ENCODE measurements around the gene KCNJ14. TPM values are rescaled to one million over a fixed set of nuclear protein-coding genes. Genes with fewer than 3 reads are reported as not detected.

KCNJ14 gene
- total and polyA plus RNA-seq, 2 experiments from 2014 or later, result 0.81 to 0.94 TPM

DNA sequence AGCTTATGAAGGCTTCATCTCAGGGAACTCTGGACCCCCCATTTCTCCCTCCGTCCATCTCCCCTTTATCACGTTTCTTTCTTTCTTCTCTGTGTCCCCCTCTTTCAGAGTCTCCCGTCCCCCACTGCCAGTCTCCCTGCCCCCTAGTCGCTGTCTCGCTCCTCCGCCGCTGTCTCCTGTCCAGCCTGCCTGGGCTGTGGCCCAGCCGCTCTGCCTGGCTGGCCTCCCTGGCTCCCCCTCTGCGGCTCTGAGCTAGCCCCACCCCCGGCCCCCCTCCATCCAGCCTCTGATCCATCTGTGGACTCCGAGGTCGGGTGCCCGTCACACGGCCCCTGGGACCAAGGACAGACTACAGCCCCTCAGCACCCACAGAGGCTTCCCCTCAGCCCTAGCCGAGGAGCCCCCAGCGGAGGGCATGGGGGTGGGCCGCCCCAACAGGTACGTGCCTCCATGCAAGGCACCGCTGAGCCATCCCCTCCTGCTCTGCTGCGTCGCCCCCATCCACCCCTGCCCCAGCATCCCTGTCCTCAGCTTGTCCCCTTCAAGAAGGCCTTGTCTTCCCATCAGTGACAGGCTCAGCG, 1.1 kb upstream of the KCNJ14 start:
- Mint-ChIP-seq H3K36me3 (ENCODE audit: low read depth) (peaks cover 72% of the 10 kb centered on the region), H3K9me3 (no peaks in the 10 kb centered on the region), H3K27ac (no peak overlapping the region), H3K4me1 (no peaks in the 10 kb centered on the region; the same call in 2 of the 3 replicates), H3K27me3 (ENCODE audit: insufficient read depth, low read depth, poor library complexity) (no peaks in the 10 kb centered on the region), H3K4me3 (no peak overlapping the region)
- Histone ChIP-seq H3K9me2 (ENCODE audit: insufficient read depth) (no peaks in the 10 kb centered on the region), H3K4me2 (no peak overlapping the region), H3K79me2 (replicated peaks; ENCODE audit: insufficient read depth) (peaks cover 2% of the 10 kb centered on the region; the same call in 1 of the 2 replicates), H3K27ac (ENCODE audit: low read depth) (no peak overlapping the region), H2AFZ (no peak overlapping the region), H3K27me3 (ENCODE audit: insufficient read depth) (no peaks in the 10 kb centered on the region), H3K4me3 (no peak overlapping the region), H3F3A (replicated peaks; ENCODE audit: low read depth) (peaks cover 2% of the 10 kb centered on the region; the same call in 1 of the 2 replicates), H4K20me1 (replicated peaks; ENCODE audit: insufficient read depth) (peaks cover 6% of the 10 kb centered on the region), H3K36me3 (ENCODE audit: insufficient read depth) (peaks cover 10% of the 10 kb centered on the region), H3K4me1 (ENCODE audit: insufficient read depth) (peaks cover 3% of the 10 kb centered on the region; the same call in 1 of the 2 replicates)
- ATAC-seq (no peak), DNase-seq (ENCODE audit: low spot score) (no peak)
- TF ChIP-seq ZNF114 (CRISPR knock-in tag; IDR thresholded peaks at IDR 0.05) (no peak), CREB1 (CRISPR knock-in tag; IDR thresholded peaks at IDR 0.05; ENCODE audit: low read depth) (no peak), EZH2 (IDR thresholded peaks at IDR 0.05; ENCODE audit: low read depth, unreplicated experiment) (no peak), STAT1 (IDR thresholded peaks at IDR 0.05; ENCODE audit: unreplicated experiment) (no peak), EZH2phosphoT487 (IDR thresholded peaks at IDR 0.05; ENCODE audit: unreplicated experiment) (no peak), NANOG (IDR thresholded peaks at IDR 0.05; ENCODE audit: borderline replicate concordance) (no peak)
- TF ChIP-seq, protein P1, sequence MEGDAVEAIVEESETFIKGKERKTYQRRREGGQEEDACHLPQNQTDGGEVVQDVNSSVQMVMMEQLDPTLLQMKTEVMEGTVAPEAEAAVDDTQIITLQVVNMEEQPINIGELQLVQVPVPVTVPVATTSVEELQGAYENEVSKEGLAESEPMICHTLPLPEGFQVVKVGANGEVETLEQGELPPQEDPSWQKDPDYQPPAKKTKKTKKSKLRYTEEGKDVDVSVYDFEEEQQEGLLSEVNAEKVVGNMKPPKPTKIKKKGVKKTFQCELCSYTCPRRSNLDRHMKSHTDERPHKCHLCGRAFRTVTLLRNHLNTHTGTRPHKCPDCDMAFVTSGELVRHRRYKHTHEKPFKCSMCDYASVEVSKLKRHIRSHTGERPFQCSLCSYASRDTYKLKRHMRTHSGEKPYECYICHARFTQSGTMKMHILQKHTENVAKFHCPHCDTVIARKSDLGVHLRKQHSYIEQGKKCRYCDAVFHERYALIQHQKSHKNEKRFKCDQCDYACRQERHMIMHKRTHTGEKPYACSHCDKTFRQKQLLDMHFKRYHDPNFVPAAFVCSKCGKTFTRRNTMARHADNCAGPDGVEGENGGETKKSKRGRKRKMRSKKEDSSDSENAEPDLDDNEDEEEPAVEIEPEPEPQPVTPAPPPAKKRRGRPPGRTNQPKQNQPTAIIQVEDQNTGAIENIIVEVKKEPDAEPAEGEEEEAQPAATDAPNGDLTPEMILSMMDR (conservative IDR thresholded peaks at IDR 0.05; ENCODE audit: low read depth in 2 of 2), result no peak
- TF ChIP-seq, protein P2, sequence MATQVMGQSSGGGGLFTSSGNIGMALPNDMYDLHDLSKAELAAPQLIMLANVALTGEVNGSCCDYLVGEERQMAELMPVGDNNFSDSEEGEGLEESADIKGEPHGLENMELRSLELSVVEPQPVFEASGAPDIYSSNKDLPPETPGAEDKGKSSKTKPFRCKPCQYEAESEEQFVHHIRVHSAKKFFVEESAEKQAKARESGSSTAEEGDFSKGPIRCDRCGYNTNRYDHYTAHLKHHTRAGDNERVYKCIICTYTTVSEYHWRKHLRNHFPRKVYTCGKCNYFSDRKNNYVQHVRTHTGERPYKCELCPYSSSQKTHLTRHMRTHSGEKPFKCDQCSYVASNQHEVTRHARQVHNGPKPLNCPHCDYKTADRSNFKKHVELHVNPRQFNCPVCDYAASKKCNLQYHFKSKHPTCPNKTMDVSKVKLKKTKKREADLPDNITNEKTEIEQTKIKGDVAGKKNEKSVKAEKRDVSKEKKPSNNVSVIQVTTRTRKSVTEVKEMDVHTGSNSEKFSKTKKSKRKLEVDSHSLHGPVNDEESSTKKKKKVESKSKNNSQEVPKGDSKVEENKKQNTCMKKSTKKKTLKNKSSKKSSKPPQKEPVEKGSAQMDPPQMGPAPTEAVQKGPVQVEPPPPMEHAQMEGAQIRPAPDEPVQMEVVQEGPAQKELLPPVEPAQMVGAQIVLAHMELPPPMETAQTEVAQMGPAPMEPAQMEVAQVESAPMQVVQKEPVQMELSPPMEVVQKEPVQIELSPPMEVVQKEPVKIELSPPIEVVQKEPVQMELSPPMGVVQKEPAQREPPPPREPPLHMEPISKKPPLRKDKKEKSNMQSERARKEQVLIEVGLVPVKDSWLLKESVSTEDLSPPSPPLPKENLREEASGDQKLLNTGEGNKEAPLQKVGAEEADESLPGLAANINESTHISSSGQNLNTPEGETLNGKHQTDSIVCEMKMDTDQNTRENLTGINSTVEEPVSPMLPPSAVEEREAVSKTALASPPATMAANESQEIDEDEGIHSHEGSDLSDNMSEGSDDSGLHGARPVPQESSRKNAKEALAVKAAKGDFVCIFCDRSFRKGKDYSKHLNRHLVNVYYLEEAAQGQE (IDR thresholded peaks at IDR 0.05; ENCODE audit: unreplicated experiment), result no peak

DNA sequence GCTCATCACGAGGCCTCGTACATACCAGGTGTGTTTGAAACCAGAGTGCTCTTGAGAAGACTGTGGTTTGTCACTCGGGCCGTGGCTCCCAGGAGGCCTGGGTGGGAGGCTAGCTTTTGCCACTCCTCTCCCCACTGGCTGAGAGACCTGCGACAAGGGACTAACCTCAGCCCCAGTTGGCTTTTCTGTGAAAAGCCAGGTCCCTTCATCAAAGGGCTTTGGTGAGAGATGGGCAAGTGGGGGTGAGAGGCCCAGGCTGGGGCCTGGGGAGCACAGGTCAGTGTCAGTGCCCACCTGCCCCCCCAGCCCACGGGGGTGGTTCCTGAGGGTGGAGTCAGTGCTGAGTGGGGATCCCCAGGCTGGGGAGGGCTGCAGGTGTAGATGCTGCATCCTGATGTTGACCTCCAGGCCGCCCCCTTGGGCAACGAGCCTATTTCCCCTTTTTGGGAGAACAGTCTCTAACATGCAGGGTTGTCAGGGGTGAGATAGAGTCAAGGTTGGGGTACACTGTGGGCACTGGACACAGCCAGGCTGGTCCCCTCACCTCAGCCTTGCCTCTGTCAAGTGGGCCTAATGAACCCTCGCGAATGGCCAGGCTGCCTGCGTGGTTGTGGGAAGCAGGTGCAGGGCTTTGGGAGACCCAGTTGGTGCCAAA, 661 bp downstream of the KCNJ14 start:
- no peaks in the 10 kb centered on the region for H3K27me3 ChIP-seq (ENCODE audit: insufficient read depth)
- H2AFZ ChIP-seq, result no peak overlapping the region
- H3K4me3 ChIP-seq, result no peak overlapping the region
- no peaks in the 10 kb centered on the region for H3K9me3 Mint-ChIP-seq
- H3K79me2 ChIP-seq (replicated peaks; ENCODE audit: insufficient read depth), result no peaks in the 10 kb centered on the region
- H4K20me1 ChIP-seq (replicated peaks; ENCODE audit: insufficient read depth), result peaks cover 6% of the 10 kb centered on the region
- H3K4me2 ChIP-seq, result no peak overlapping the region
- no peak for DNase-seq (ENCODE audit: low spot score)
- peaks cover 3% of the 10 kb centered on the region; the same call in 1 of the 2 replicates for H3K4me1 ChIP-seq (ENCODE audit: insufficient read depth)
- no peaks in the 10 kb centered on the region; the same call in 2 of the 3 replicates for H3K4me1 Mint-ChIP-seq
- no peak overlapping the region for H3K27ac Mint-ChIP-seq
- H3K36me3 ChIP-seq (ENCODE audit: insufficient read depth), result peaks cover 10% of the 10 kb centered on the region
- H3K4me3 Mint-ChIP-seq, result no peak overlapping the region
- no peaks in the 10 kb centered on the region for H3K9me2 ChIP-seq (ENCODE audit: insufficient read depth)
- no peaks in the 10 kb centered on the region for H3K27me3 Mint-ChIP-seq (ENCODE audit: insufficient read depth, low read depth, poor library complexity)
- no peak for ATAC-seq
- H3K27ac ChIP-seq (ENCODE audit: low read depth), result no peak overlapping the region
- peaks cover 57% of the 10 kb centered on the region for H3K36me3 Mint-ChIP-seq (ENCODE audit: low read depth)
- H3F3A ChIP-seq (replicated peaks; ENCODE audit: low read depth), result peaks cover 2% of the 10 kb centered on the region
- TF ChIP-seq EZH2phosphoT487 (IDR thresholded peaks at IDR 0.05; ENCODE audit: unreplicated experiment), result no peak
- TF ChIP-seq CREB1 (CRISPR knock-in tag; IDR thresholded peaks at IDR 0.05; ENCODE audit: low read depth), result no peak
- no peak for TF ChIP-seq JUNB (IDR thresholded peaks at IDR 0.05; ENCODE audit: unreplicated experiment)
- TF ChIP-seq, protein P2 (IDR thresholded peaks at IDR 0.05; ENCODE audit: unreplicated experiment), result no peak
- no peak for TF ChIP-seq ZNF114 (CRISPR knock-in tag; IDR thresholded peaks at IDR 0.05)
- TF ChIP-seq EZH2 (IDR thresholded peaks at IDR 0.05; ENCODE audit: low read depth, unreplicated experiment), result no peak

Data from GM23338 (cell line).